ENCODE measurements around the gene LEF1. TPM values are rescaled to one million over a fixed set of nuclear protein-coding genes. Genes with fewer than 3 reads are reported as not detected.

The LEF1 gene
- total and polyA plus RNA-seq, 2 experiments from 2014 or later: 0.50 to 0.73 TPM

- H3K27ac ChIP-seq (ENCODE audit: low read depth): no peak overlapping the region
- H2AFZ ChIP-seq: no peak overlapping the region
- peaks cover 4% of the 10 kb centered on the region; the same call in 1 of the 2 replicates for H3K4me1 ChIP-seq (ENCODE audit: insufficient read depth)
- peaks cover 8% of the 10 kb centered on the region for H3K9me3 Mint-ChIP-seq
- no peaks in the 10 kb centered on the region; the same call in 1 of the 2 replicates for H3K36me3 ChIP-seq (ENCODE audit: insufficient read depth)
- H3F3A ChIP-seq (replicated peaks; ENCODE audit: low read depth): no peaks in the 10 kb centered on the region
- H3K36me3 Mint-ChIP-seq (ENCODE audit: low read depth): peaks cover 58% of the 10 kb centered on the region
- peaks cover 27% of the 10 kb centered on the region for H3K79me2 ChIP-seq (replicated peaks; ENCODE audit: insufficient read depth)
- H3K4me2 ChIP-seq: no peak overlapping the region
- no peak overlapping the region for H3K4me3 ChIP-seq
- no peak overlapping the region for H3K4me3 Mint-ChIP-seq
- H3K27me3 ChIP-seq (ENCODE audit: insufficient read depth): no peaks in the 10 kb centered on the region
- ATAC-seq (peak; percentile 59), DNase-seq (ENCODE audit: low spot score) (peak; percentile 16)
- peaks cover 2% of the 10 kb centered on the region for H3K27me3 Mint-ChIP-seq (ENCODE audit: insufficient read depth, low read depth, poor library complexity)
- no peak overlapping the region; the same call in 1 of the 2 replicates for H3K27ac Mint-ChIP-seq
- no peaks in the 10 kb centered on the region; the same call in 1 of the 2 replicates for H4K20me1 ChIP-seq (replicated peaks; ENCODE audit: insufficient read depth)
- peaks cover 6% of the 10 kb centered on the region; the same call in 1 of the 2 replicates for H3K9me2 ChIP-seq (ENCODE audit: insufficient read depth)
- peaks cover 14% of the 10 kb centered on the region for H3K4me1 Mint-ChIP-seq
- TF ChIP-seq ZNF462 (CRISPR knock-in tag; IDR thresholded peaks at IDR 0.05) (peak; percentile 84; the same call in 1 of the 2 replicates), STAT1 (IDR thresholded peaks at IDR 0.05; ENCODE audit: unreplicated experiment) (no peak)
Measured at GRCh38 chr4:108004646-108005045, 164.1 kb downstream of the LEF1 start.

GRCh38 chr4:108003982-108004515 is 164.7 kb downstream of the LEF1 start:
- Mint-ChIP-seq H3K36me3 (ENCODE audit: low read depth) (peaks cover 61% of the 10 kb centered on the region), H3K4me1 (peaks cover 14% of the 10 kb centered on the region), H3K4me3 (no peak overlapping the region), H3K27me3 (ENCODE audit: insufficient read depth, low read depth, poor library complexity) (peaks cover 2% of the 10 kb centered on the region), H3K27ac (peak overlapping the region; percentile 72; the same call in 1 of the 2 replicates), H3K9me3 (peaks cover 8% of the 10 kb centered on the region)
- Histone ChIP-seq H3K9me2 (ENCODE audit: insufficient read depth) (peaks cover 6% of the 10 kb centered on the region; the same call in 1 of the 2 replicates), H3K4me3 (no peak overlapping the region), H3K4me1 (ENCODE audit: insufficient read depth) (peaks cover 4% of the 10 kb centered on the region; the same call in 1 of the 2 replicates), H3K36me3 (ENCODE audit: insufficient read depth) (no peaks in the 10 kb centered on the region; the same call in 1 of the 2 replicates), H3K4me2 (no peak overlapping the region), H3F3A (replicated peaks; ENCODE audit: low read depth) (no peaks in the 10 kb centered on the region), H3K79me2 (replicated peaks; ENCODE audit: insufficient read depth) (peaks cover 23% of the 10 kb centered on the region), H2AFZ (no peak overlapping the region), H3K27ac (ENCODE audit: low read depth) (no peak overlapping the region), H4K20me1 (replicated peaks; ENCODE audit: insufficient read depth) (no peaks in the 10 kb centered on the region; the same call in 1 of the 2 replicates), H3K27me3 (ENCODE audit: insufficient read depth) (no peaks in the 10 kb centered on the region)
- no peak for DNase-seq (ENCODE audit: low spot score)
- no peak; the same call in 2 of the 3 replicates for ATAC-seq
- TF ChIP-seq EZH2 (IDR thresholded peaks at IDR 0.05; ENCODE audit: low read depth, unreplicated experiment) (no peak), POLR2AphosphoS5 (IDR thresholded peaks at IDR 0.05; ENCODE audit: low read depth) (no peak), STAT1 (IDR thresholded peaks at IDR 0.05; ENCODE audit: unreplicated experiment) (no peak), EZH2phosphoT487 (IDR thresholded peaks at IDR 0.05; ENCODE audit: unreplicated experiment) (no peak), ZNF462 (CRISPR knock-in tag; IDR thresholded peaks at IDR 0.05) (no peak)

Data from GM23338 (cell line).